Colonic mucosa (tissue), 4 donors: ENCODE measurements around the gene SHB. TPM values are rescaled to one million over a fixed set of nuclear protein-coding genes. Genes with fewer than 3 reads are reported as not detected.
"Not testable (repeated sequence)": the region's sequence is repeated elsewhere in the genome, so short reads cannot be mapped to it uniquely, and the experiment has no call there.

Experiments used
- DNase-seq: peaks from one replicate; pipeline ENCODE4 v3.0.0-alpha.2; 2020
- H3K27ac ChIP-seq: fragments of 200-600 bp; one replicate; pipeline ENCODE4 v1.8.0; 2021
- H3K27me3 ChIP-seq: fragments of 200-600 bp; one replicate; pipeline ENCODE4 v1.8.0; 2021
- H3K36me3 ChIP-seq: fragments of 200-600 bp; one replicate; pipeline ENCODE4 v1.8.0; 2021
- H3K4me1 ChIP-seq: fragments of 200-600 bp; one replicate; pipeline ENCODE4 v1.8.0; 2021; ENCODE audit warnings: mild to moderate bottlenecking
- H3K4me3 ChIP-seq: fragments of 200-600 bp; one replicate; pipeline ENCODE4 v1.8.0; 2021
- H3K9ac ChIP-seq, 2 donors: one replicate each; pipeline ENCODE4 v1.7.0; 2013; ENCODE audit warnings: control low read depth in 2 of 2, low read depth in 2 of 2, low read length in 2 of 2
- H3K9me3 ChIP-seq: fragments of 200-600 bp; one replicate; pipeline ENCODE4 v1.8.0; 2021
- intact Hi-C: fragments of 100-400 bp; cut with DNase I; formaldehyde crosslinking; loops from one replicate; pipeline ENCODE4 v1.14.1; 2022
- total RNA-seq, 2 donors: library from RNA; stranded (reverse); fragmentation: NEBNext Ultra II Directional in 1 of 2; extraction: Animal tissue kit (Norgen Biotek cat#: 25700) in 1 of 2; gene quantifications; one replicate each; pipeline ENCODE4 v1.2.1, GENCODE V29; 2021
- TF ChIP-seq, protein P1 (sequence below): fragments of 200-600 bp; IDR thresholded peaks from one replicate; pipeline ENCODE4 v1.8.0; 2022; ENCODE audit warnings: antibody characterized with exemption, mild to moderate bottlenecking
- donor health status: healthy.
- donor health status: DM: no; HTN: no; CAD: no.
- donor health status: DM: no; HTN: no; CAD: no.

Gene SHB
- total RNA-seq, 2 donors from 2014 or later = 17.4 to 24.0 TPM

DNA sequence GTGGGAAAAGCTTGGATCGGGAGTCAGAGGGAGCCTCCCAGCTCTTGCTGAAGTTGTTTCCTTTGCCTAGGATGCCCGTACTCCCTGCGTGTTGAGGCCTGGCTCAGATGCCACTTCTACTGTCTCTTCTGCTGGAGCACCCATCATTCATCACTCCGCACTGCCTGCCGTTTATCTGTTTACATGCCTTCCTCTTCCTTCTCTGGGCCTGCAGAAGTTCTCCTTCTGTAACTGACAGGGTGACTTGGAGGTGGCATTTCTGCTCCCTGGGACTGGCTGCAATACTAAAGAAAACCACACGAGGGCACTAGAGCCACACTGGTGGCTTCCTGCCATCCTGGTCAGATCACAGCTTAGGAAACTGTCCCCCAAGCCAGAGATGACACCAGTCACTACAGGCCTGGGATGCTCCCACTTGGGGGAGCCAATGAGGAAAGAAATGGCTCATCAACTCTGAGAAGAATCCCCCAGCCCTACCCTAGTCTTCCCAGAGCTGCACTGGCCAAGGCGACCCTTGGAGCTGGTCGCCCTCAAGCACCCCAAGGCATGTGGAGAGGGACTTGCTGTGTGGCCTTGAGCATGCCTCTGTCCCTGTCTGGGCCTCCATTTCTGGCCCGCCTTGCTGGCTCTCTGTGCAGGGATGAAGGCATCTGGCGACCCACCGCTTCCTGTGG lies 155.4 kb downstream of the SHB start:
- Histone ChIP-seq H3K9me3 (no peaks in the 10 kb centered on the region), H3K4me3 (no peak overlapping the region), H3K4me1 (no peaks in the 10 kb centered on the region), H3K27ac (no peak overlapping the region), H3K27me3 (no peaks in the 10 kb centered on the region), H3K36me3 (no peaks in the 10 kb centered on the region), H3K9ac (no peak overlapping the region)
- DNase-seq = peak; percentile 88
- TF ChIP-seq, protein P1, sequence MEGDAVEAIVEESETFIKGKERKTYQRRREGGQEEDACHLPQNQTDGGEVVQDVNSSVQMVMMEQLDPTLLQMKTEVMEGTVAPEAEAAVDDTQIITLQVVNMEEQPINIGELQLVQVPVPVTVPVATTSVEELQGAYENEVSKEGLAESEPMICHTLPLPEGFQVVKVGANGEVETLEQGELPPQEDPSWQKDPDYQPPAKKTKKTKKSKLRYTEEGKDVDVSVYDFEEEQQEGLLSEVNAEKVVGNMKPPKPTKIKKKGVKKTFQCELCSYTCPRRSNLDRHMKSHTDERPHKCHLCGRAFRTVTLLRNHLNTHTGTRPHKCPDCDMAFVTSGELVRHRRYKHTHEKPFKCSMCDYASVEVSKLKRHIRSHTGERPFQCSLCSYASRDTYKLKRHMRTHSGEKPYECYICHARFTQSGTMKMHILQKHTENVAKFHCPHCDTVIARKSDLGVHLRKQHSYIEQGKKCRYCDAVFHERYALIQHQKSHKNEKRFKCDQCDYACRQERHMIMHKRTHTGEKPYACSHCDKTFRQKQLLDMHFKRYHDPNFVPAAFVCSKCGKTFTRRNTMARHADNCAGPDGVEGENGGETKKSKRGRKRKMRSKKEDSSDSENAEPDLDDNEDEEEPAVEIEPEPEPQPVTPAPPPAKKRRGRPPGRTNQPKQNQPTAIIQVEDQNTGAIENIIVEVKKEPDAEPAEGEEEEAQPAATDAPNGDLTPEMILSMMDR = peak; percentile 99
- intact Hi-C loops = loop anchor here (2.0 to 10.0 kb wide), 5 partner anchors 154 to 491 kb away; partner anchors contain the start of gene SHB

DNA sequence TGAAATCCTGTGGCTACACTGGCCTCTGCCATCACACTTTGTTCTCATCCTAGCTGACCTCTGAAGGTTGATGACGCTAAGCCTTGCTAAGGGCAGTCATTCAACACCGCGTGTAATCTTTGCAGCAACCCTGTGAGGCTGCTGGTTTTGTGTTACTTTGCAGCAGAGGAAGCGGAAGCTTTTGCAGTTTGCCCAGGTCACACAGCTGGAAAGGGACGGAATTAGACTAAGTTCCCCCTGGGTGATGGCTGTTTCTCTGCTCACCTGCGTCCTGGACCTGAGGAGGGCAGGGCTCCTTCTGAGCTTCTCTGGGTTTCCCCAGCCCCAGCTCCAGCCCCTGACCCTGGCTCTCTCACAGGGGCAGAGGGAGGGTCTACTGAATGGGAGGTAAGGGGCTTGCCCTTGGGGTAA lies 157.8 kb downstream of the SHB start:
- no peaks in the 10 kb centered on the region for H3K4me1 ChIP-seq
- intact Hi-C loops = loop anchor here (5.0 to 10.0 kb wide), 4 partner anchors 156 to 494 kb away; partner anchors contain the start of gene SHB
- TF ChIP-seq, protein P1 = no peak
- DNase-seq = no peak
- H3K9ac ChIP-seq = no peak overlapping the region
- no peak overlapping the region for H3K27ac ChIP-seq
- H3K27me3 ChIP-seq = no peaks in the 10 kb centered on the region
- H3K36me3 ChIP-seq = no peaks in the 10 kb centered on the region
- no peaks in the 10 kb centered on the region for H3K9me3 ChIP-seq
- no peak overlapping the region for H3K4me3 ChIP-seq

DNA sequence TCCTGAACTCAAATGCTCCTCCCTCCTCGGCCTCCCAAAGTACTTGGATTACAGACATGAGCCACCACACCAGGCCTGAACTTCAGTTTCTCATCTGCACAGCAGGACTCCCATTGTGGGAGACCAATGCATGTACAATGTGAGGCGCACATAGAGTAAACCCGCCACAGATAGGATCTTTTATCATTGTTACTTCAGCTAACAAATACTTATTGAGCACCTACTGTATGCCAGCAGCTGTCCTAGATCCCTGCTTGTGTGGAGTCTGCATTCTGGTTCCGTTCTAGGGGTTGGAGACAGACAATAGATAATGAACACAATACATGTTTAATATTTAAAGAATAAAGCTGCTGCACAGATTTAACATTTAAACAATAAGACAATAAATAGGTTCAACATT lies 158.8 kb downstream of the SHB start:
- H3K9me3 ChIP-seq = no peaks in the 10 kb centered on the region
- intact Hi-C loops = loop anchor here (5.0 to 10.0 kb wide), 4 partner anchors 157 to 495 kb away; partner anchors contain the start of gene SHB
- H3K27ac ChIP-seq = no peak overlapping the region
- no peak overlapping the region for H3K9ac ChIP-seq
- H3K4me3 ChIP-seq = no peak overlapping the region
- H3K27me3 ChIP-seq = no peaks in the 10 kb centered on the region
- no peaks in the 10 kb centered on the region for H3K36me3 ChIP-seq
- no peak for DNase-seq
- no peaks in the 10 kb centered on the region for H3K4me1 ChIP-seq
- TF ChIP-seq, protein P1 = no peak

DNA sequence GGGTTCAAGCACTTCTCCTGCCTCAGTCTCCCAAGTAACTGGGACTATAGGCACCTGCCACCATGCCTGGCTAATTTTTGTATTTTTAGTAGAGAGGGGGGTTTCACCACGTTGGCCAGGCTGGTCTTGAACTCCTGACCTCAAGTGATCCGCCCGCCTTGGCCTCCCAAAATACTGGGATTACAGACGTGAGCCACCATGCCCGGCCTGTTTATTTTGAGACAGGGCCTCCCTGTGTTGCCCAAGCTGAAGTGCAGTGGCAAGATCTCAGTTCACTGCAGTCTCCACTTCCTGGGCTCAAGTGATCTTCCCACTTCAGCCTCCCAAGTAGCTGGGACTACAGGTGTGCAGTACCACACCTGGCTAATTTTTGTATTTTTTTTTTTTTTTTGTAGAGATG lies 159.2 kb downstream of the SHB start:
- not testable (repeated sequence) for H3K4me1 ChIP-seq, H3K9me3 ChIP-seq, H3K4me3 ChIP-seq, H3K36me3 ChIP-seq, H3K27ac ChIP-seq, DNase-seq, H3K9ac ChIP-seq, H3K27me3 ChIP-seq
- intact Hi-C loops = loop anchor here (5.0 to 10.0 kb wide), 5 partner anchors 155 to 495 kb away; partner anchors contain the start of genes SHB and TRMT10B

DNA sequence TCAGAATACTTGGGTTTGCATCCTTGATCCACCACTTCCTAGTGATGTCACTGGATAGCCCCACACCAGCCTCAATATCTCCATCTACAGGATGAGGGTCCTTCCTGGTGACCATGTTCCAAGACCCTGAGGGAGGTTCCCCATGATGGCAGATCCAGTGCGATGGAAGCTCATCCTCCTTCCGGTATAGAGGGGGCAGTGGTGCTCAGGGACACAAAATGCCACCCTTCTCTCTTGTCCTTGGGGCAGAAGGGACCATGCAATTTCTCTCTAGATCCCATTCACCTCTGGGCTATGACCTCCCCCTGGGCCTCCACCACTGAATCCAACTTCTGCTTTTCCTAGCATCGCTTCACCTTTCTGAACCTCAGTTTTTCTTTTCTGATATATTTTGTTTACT lies 159.7 kb downstream of the SHB start:
- Histone ChIP-seq H3K4me3 (no peak overlapping the region), H3K27ac (no peak overlapping the region), H3K9me3 (no peaks in the 10 kb centered on the region), H3K9ac (no peak overlapping the region), H3K36me3 (no peaks in the 10 kb centered on the region), H3K27me3 (no peaks in the 10 kb centered on the region), H3K4me1 (no peaks in the 10 kb centered on the region)
- TF ChIP-seq, protein P1 = no peak
- intact Hi-C loops = loop anchor here (10.0 kb wide), 1 partner anchor 155 kb away; the partner anchor contains the start of gene TRMT10B
- DNase-seq = no peak

DNA sequence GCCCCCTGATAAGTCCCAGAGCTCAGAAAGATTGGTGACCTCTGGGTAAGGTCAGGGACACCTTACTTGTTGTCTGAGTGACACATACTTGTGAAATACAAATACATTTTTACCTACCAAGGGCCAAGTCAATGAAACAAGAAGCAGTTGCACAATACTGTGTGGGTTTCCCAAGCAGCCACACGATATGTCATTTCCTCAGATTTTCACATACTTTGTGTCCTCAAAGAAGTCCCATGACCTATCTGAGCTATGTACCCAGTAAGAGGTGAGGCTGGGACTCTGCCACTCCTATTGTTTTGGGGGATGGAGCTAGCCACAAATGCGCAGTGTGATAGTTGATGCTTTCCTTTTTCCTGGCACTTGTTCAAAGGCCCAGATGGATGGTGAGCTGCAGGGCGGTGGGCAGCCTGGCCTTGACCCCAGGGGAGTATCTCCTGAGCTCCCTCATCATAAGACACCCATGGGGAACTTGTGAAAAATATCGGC lies 160.3 kb downstream of the SHB start:
- DNase-seq = peak; percentile 14
- Histone ChIP-seq H3K9ac (no peak overlapping the region), H3K27me3 (no peaks in the 10 kb centered on the region), H3K4me1 (no peaks in the 10 kb centered on the region), H3K9me3 (no peaks in the 10 kb centered on the region), H3K27ac (no peak overlapping the region), H3K4me3 (no peak overlapping the region), H3K36me3 (no peaks in the 10 kb centered on the region)
- intact Hi-C loops = loop anchor here (10.0 kb wide), 1 partner anchor 154 kb away; the partner anchor contains the start of gene TRMT10B
- TF ChIP-seq, protein P1 = no peak
